Panc1 (cell line): Measurements from ENCODE around the gene KCNJ9. TPM values are rescaled to one million over a fixed set of nuclear protein-coding genes. Genes with fewer than 3 reads are reported as not detected.

Source experiments
- ATAC-seq: fragments of 200-7000 bp; cut with Tn5 transposase; 2 replicates; pipeline ENCODE4 v1.9.1; 2020; ENCODE audit warnings: mild to moderate bottlenecking, moderate library complexity
- BruUV-seq: library from RNA; stranded (reverse); fragments of 400-500 nt; replicated peaks from 2 replicates; lab custom pipeline; 2021; lab: Mats Ljungman, UMichigan
- CTCF ChIA-PET: fragments of 300-600 bp; sonication (Branson Sonifier 250); formaldehyde crosslinking; loops from one replicate; lab custom pipeline; 2022; ENCODE audit warnings: antibody characterized with exemption; lab: Charles Lee
- POLR2A ChIA-PET: fragments of 300-600 bp; sonication (Branson Sonifier 250); formaldehyde crosslinking; loops from one replicate; lab custom pipeline; 2022; ENCODE audit warnings: antibody characterized with exemption; lab: Charles Lee
- DNase-seq: peaks from one replicate; pipeline ENCODE4 v3.0.0-alpha.2; 2010; ENCODE audit warnings: low read depth, low spot score
- H3K27ac ChIP-seq: 2 replicates; pipeline ENCODE4 v1.5.1; 2011; ENCODE audit warnings: mild to moderate bottlenecking, low read length, inconsistent platforms
- H3K27me3 ChIP-seq: fragments of 200-500 bp; sonication (Bioruptor generic); 2 replicates; pipeline ENCODE4 v1.6.0; 2014; ENCODE audit warnings: low read length, inconsistent platforms; ENCODE audit not compliant: control insufficient read depth, insufficient read depth
- H3K36me3 ChIP-seq: fragments of 200-500 bp; sonication (Bioruptor generic); 2 replicates; pipeline ENCODE4 v1.5.1; 2014; ENCODE audit warnings: inconsistent platforms, mild to moderate bottlenecking, low read length, moderate library complexity; ENCODE audit not compliant: control insufficient read depth, insufficient read depth
- H3K4me1 ChIP-seq: 2 replicates; pipeline ENCODE4 v1.5.1; 2011; ENCODE audit warnings: inconsistent platforms, mild to moderate bottlenecking, low read length, moderate library complexity; ENCODE audit not compliant: control insufficient read depth, insufficient read depth
- H3K4me3 ChIP-seq, 2 experiments: 2 replicates each; pipeline ENCODE4 v1.5.1; 2011 to 2012; ENCODE audit warnings: low read depth in 2 of 2, low read length in 2 of 2, mild to moderate bottlenecking in 2 of 2, inconsistent platforms in 1 of 2, moderate library complexity in 1 of 2
- H3K9me3 ChIP-seq: fragments of 200-500 bp; sonication (Bioruptor generic); 2 replicates; pipeline ENCODE4 v1.5.1; 2014; ENCODE audit warnings: low read depth, mild to moderate bottlenecking, inconsistent platforms, low read length, moderate library complexity; ENCODE audit not compliant: control insufficient read depth, insufficient read depth
- POLR2AphosphoS5 ChIP-seq: IDR thresholded peaks from 2 replicates; pipeline ENCODE4 v1.6.1; 2012; ENCODE audit warnings: mild to moderate bottlenecking, low read depth, low read length, moderate library complexity
- SIN3A ChIP-seq: IDR thresholded peaks from 2 replicates; pipeline ENCODE4 v1.6.1; 2012; ENCODE audit warnings: low read depth, mild to moderate bottlenecking, low read length, moderate library complexity, borderline replicate concordance; ENCODE audit not compliant: insufficient read depth
- TCF7L2 ChIP-seq: IDR thresholded peaks from 2 replicates; pipeline ENCODE4 v1.6.1; 2011; ENCODE audit warnings: mild to moderate bottlenecking, low read depth, low read length, inconsistent platforms
- in situ Hi-C: cut with HindIII; loops from 2 replicates; pipeline ENCODE4 v1.10.0; 2016; ENCODE audit warnings: low sequenced_read_pairs, low pct_unique_long_range_greater_than_20kb
- intact Hi-C: fragments of 100-400 bp; cut with micrococcal nuclease; formaldehyde crosslinking; loops from one replicate; pipeline ENCODE4 v1.10.0; 2022; ENCODE audit not compliant: unreplicated experiment
- total RNA-seq: library from RNA; stranded (reverse); gene quantifications from one replicate; pipeline ENCODE4 v1.2.1, GENCODE V29; 2021; ENCODE audit not compliant: unreplicated experiment
- TF ChIP-seq, protein P1 (sequence below), 2 experiments: IDR thresholded peaks; 2 replicates each; pipeline ENCODE4 v1.6.1; 2011 to 2012; ENCODE audit warnings: low read depth in 2 of 2, control low read depth in 1 of 2, low read length in 1 of 2, mild to moderate bottlenecking in 1 of 2, moderate library complexity in 1 of 2; ENCODE audit not compliant: insufficient read depth in 1 of 2
- TF ChIP-seq, protein P2 (sequence below): fragments of 450-650 bp; IDR thresholded peaks from 2 replicates; pipeline ENCODE4 v1.5.1; 2017; ENCODE audit warnings: mild to moderate bottlenecking

Gene KCNJ9
- total RNA-seq, 1 experiment from 2014 or later = not detected

DNA sequence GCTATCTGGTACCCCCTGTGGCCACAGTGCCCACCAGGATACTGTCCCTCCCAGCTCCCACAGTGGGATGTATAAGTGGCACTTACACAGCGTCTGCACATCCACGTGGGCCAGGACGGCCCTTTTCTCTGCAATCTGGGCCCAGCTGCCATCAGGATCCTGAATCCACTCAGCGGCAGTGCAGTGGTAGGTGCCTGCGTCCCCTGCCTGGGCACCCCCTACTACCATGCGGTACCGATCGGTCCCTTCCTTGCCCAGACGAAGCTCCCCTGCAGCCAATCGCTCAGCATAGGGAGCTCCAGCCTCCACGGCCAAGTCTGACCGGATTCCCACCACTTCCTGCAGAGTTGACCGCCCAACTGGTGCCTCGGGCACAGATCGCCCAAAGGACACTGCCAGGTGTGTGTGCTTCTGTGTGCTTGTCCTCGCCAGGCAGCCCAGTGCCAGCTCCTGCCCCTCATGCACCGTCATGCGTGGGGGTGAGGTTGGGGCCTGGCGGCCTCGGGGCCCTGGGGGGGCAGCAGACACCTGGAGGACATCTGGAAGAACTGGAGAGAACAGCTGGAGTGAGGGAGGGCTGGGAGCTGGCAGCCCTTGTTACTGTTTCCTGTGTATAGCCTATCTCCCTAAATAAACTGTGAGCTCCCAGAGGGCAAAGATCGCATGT lies 12.4 kb downstream of the KCNJ9 start:
- Histone ChIP-seq H3K27me3 (no peaks in the 10 kb centered on the region), H3K9me3 (no peaks in the 10 kb centered on the region), H3K36me3 (no peaks in the 10 kb centered on the region; the same call in 1 of the 2 replicates), H3K27ac (no peak overlapping the region), H3K4me3 (no peak overlapping the region), H3K4me1 (0 out of 2 replicates have a peak, but pooled peaks cover 3% of the 10 kb centered on the region)
- intact Hi-C loops = no loop called here
- DNase-seq (no peak), ATAC-seq (no peak)
- no TSS peak for BruUV-seq
- POLR2A ChIA-PET = no interaction called here
- TF ChIP-seq, protein P1, sequence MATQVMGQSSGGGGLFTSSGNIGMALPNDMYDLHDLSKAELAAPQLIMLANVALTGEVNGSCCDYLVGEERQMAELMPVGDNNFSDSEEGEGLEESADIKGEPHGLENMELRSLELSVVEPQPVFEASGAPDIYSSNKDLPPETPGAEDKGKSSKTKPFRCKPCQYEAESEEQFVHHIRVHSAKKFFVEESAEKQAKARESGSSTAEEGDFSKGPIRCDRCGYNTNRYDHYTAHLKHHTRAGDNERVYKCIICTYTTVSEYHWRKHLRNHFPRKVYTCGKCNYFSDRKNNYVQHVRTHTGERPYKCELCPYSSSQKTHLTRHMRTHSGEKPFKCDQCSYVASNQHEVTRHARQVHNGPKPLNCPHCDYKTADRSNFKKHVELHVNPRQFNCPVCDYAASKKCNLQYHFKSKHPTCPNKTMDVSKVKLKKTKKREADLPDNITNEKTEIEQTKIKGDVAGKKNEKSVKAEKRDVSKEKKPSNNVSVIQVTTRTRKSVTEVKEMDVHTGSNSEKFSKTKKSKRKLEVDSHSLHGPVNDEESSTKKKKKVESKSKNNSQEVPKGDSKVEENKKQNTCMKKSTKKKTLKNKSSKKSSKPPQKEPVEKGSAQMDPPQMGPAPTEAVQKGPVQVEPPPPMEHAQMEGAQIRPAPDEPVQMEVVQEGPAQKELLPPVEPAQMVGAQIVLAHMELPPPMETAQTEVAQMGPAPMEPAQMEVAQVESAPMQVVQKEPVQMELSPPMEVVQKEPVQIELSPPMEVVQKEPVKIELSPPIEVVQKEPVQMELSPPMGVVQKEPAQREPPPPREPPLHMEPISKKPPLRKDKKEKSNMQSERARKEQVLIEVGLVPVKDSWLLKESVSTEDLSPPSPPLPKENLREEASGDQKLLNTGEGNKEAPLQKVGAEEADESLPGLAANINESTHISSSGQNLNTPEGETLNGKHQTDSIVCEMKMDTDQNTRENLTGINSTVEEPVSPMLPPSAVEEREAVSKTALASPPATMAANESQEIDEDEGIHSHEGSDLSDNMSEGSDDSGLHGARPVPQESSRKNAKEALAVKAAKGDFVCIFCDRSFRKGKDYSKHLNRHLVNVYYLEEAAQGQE (IDR thresholded peaks at IDR 0.05; ENCODE audit: insufficient read depth in 1 of 2, low read depth in 2 of 2, low read length in 1 of 2) = no peak
- TF ChIP-seq, protein P2, sequence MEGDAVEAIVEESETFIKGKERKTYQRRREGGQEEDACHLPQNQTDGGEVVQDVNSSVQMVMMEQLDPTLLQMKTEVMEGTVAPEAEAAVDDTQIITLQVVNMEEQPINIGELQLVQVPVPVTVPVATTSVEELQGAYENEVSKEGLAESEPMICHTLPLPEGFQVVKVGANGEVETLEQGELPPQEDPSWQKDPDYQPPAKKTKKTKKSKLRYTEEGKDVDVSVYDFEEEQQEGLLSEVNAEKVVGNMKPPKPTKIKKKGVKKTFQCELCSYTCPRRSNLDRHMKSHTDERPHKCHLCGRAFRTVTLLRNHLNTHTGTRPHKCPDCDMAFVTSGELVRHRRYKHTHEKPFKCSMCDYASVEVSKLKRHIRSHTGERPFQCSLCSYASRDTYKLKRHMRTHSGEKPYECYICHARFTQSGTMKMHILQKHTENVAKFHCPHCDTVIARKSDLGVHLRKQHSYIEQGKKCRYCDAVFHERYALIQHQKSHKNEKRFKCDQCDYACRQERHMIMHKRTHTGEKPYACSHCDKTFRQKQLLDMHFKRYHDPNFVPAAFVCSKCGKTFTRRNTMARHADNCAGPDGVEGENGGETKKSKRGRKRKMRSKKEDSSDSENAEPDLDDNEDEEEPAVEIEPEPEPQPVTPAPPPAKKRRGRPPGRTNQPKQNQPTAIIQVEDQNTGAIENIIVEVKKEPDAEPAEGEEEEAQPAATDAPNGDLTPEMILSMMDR = no peak
- TF ChIP-seq TCF7L2 = no peak
- CTCF ChIA-PET = no interaction called here
- in situ Hi-C loops = no loop called here

DNA sequence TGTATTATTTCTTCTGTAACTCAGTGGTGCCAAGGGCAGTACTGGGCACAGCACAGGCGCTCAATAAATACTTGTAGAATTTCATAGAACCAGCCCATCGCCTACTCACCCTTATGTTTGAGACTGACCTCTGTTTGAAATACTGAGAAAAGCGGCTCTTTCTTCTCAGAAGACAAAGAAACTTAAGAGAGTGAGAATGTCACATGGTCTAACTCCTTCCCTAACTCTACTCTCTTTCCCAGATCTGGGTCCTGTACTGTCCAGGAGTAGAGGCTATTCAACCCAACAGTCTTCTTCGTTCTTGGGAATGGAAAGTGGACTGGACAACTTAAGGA lies 12.9 kb downstream of the KCNJ9 start:
- in situ Hi-C loops (no loop called here), intact Hi-C loops (no loop called here)
- DNase-seq (no peak), ATAC-seq (no peak)
- no peak overlapping the region for H3K4me3 ChIP-seq
- BruUV-seq = no TSS peak
- ChIA-PET CTCF (interaction anchor here (0.6 kb wide), 1 partner anchor 270 kb away, joined by 4 read pairs; no protein-coding TSS in a partner anchor), POLR2A (no interaction called here)
- TF ChIP-seq, protein P1 (IDR thresholded peaks at IDR 0.05; ENCODE audit: insufficient read depth in 1 of 2, low read depth in 2 of 2, low read length in 1 of 2) = no peak
- no peak for TF ChIP-seq SIN3A
- TF ChIP-seq, protein P2 = no peak
- TF ChIP-seq POLR2AphosphoS5 = no peak
- no peak for TF ChIP-seq TCF7L2
- no peaks in the 10 kb centered on the region; the same call in 1 of the 2 replicates for H3K36me3 ChIP-seq
- H3K27ac ChIP-seq = no peak overlapping the region
- H3K27me3 ChIP-seq = no peaks in the 10 kb centered on the region
- peaks cover 3% of the 10 kb centered on the region; the same call in 1 of the 2 replicates for H3K4me1 ChIP-seq
- no peaks in the 10 kb centered on the region for H3K9me3 ChIP-seq
